Stomach (tissue), 9 donors: Measurements from ENCODE around the gene MAP10. TPM values are rescaled to one million over a fixed set of nuclear protein-coding genes. Genes with fewer than 3 reads are reported as not detected.
"Not testable (repeated sequence)": the region's sequence is repeated elsewhere in the genome, so short reads cannot be mapped to it uniquely, and the experiment has no call there.

Experiments
- DNase-seq, 2 donors: peaks; one replicate each; pipeline versions ENCODE4 v3.0.0 to v3.0.0-alpha.2; 2013 to 2019
- H3K27ac ChIP-seq, 5 donors: fragments of 200-600 bp in 4 of 5; sonication (generic) in 4 of 5; one replicate each; pipeline ENCODE4 v1.5.1; 2013 to 2019; ENCODE audit warnings: mild to moderate bottlenecking in 1 of 5, moderate library complexity in 1 of 5
- H3K27me3 ChIP-seq, 3 donors: fragments of 200-600 bp; sonication (generic); one replicate each; pipeline ENCODE4 v1.5.1; 2017 to 2019; ENCODE audit warnings: mixed run types in 1 of 3
- H3K36me3 ChIP-seq, 4 donors: fragments of 200-600 bp; sonication (generic); 1 replicate in 3 of 4; 2 replicates in 1 of 4; pipeline ENCODE4 v1.5.1; 2016 to 2019
- H3K4me1 ChIP-seq, 4 donors: fragments of 200-600 bp; sonication (generic); one replicate each; pipeline ENCODE4 v1.5.1; 2016 to 2019
- H3K4me3 ChIP-seq, 4 donors: fragments of 200-600 bp; sonication (generic) in 3 of 4; one replicate each; pipeline ENCODE4 v1.5.1; 2016 to 2019; ENCODE audit warnings: mild to moderate bottlenecking in 1 of 4
- H3K9me3 ChIP-seq, 4 donors: fragments of 200-600 bp; sonication (generic); one replicate each; pipeline ENCODE4 v1.5.1; 2016 to 2019
- CTCF ChIP-seq, 7 experiments: fragments of 450-650 bp in 4 of 7; fragments of 200-600 bp in 3 of 7; sonication (generic) in 3 of 7; IDR thresholded peaks; one replicate each; pipeline ENCODE4 v1.5.1; 2016 to 2019; ENCODE audit warnings: antibody characterized with exemption in 7 of 7, control low read depth in 2 of 7, mild to moderate bottlenecking in 1 of 7
- EP300 ChIP-seq: sonication (generic); formaldehyde crosslinking; IDR thresholded peaks from one replicate; pipeline ENCODE4 v1.6.1; 2017; ENCODE audit warnings: antibody characterized with exemption
- POLR2A ChIP-seq, 4 donors: fragments of 450-650 bp; IDR thresholded peaks; one replicate each; pipeline ENCODE4 v1.6.1; 2016; ENCODE audit warnings: antibody characterized with exemption in 4 of 4, control low read depth in 2 of 4, mild to moderate bottlenecking in 1 of 4, moderate library complexity in 1 of 4
- POLR2AphosphoS5 ChIP-seq, 3 donors: sonication (generic); formaldehyde crosslinking; IDR thresholded peaks; one replicate each; pipeline ENCODE4 v1.6.1; 2016; ENCODE audit warnings: antibody characterized with exemption in 3 of 3
- WGBS, 5 donors: extraction: QIAGEN DNeasy Blood & Tissue Kit in 3 of 5; methylation state at CpG; one replicate each; pipeline versions ENCODE4 v1.1.5 to v1.1.7; 2013 to 2018; 5-methylcytosine and 5-hydroxymethylcytosine counted together
- intact Hi-C: fragments of 100-400 bp; cut with DNase I; formaldehyde crosslinking; loops from one replicate; pipeline ENCODE4 v1.15.1; 2023; ENCODE audit warnings: low total_unique reads
- polyA plus RNA-seq, 3 donors: library from polyadenylated mRNA; stranded (reverse); fragments of 200-250 nt; gene quantifications; one replicate each; pipeline ENCODE4 v1.2.3, GENCODE V29; 2013
- total RNA-seq, 5 donors: library from RNA; depleted of rRNA; stranded (reverse); fragments of >200 nt; gene quantifications; one replicate each; pipeline versions ENCODE4 v1.1.0 to v1.2.3, GENCODE V29; 2014 to 2016
- donor health status: healthy with polysubstance abuse.
- donor health status: Bipolar disorder and iron deficiency.
- donor health status: healthy.

MAP10 gene
- total and polyA plus RNA-seq, 8 donors: 0.45 to 1.6 (median 1.4) TPM; not detected in 1

DNA sequence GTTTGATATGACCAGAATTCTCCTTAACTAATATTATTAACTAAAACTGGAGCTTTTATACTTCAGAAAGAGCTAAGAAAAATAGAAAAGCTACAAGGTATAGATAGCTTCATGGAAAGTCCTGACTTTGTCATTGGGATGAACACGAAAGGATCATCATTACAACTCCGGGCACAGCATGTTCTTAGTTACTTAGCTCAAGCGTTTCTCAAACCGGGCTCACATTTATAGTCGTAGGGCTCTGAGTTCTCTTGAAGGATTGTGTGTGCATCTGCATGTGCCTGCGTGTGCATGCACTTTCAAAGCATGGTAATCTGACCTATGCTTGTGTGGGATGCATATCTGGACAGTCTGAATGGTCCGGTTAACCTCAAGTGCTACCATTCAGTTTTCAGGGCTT lies 20.4 kb upstream of the MAP10 start:
- TF ChIP-seq CTCF (IDR thresholded peaks at IDR 0.05): no peak
- no peak for TF ChIP-seq POLR2AphosphoS5 (IDR thresholded peaks at IDR 0.05)
- TF ChIP-seq EP300: no peak
- Histone ChIP-seq H3K4me3 (no peak overlapping the region), H3K4me1 (no peaks in the 10 kb centered on the region), H3K36me3 (no peaks in the 10 kb centered on the region), H3K9me3 (no peaks in the 10 kb centered on the region), H3K27me3 (no peaks in the 10 kb centered on the region), H3K27ac (no peak overlapping the region)
- intact Hi-C loops: no loop called here
- DNase-seq: no peak
- WGBS, 5 donors: 84 to 92% (median 87%) methylated on average over 7 of the region's 7 CpGs

- H3K4me1 ChIP-seq, DNase-seq, H3K27ac ChIP-seq, H3K4me3 ChIP-seq, H3K27me3 ChIP-seq, H3K36me3 ChIP-seq, H3K9me3 ChIP-seq, intact Hi-C loops: not testable (repeated sequence)
- 86 to 100% (median 92%) methylated on average over 1 of the region's 1 CpG for WGBS, 5 donors
Measured at GRCh38 chr1:232785630-232786029, 19.6 kb upstream of the MAP10 start.

DNA sequence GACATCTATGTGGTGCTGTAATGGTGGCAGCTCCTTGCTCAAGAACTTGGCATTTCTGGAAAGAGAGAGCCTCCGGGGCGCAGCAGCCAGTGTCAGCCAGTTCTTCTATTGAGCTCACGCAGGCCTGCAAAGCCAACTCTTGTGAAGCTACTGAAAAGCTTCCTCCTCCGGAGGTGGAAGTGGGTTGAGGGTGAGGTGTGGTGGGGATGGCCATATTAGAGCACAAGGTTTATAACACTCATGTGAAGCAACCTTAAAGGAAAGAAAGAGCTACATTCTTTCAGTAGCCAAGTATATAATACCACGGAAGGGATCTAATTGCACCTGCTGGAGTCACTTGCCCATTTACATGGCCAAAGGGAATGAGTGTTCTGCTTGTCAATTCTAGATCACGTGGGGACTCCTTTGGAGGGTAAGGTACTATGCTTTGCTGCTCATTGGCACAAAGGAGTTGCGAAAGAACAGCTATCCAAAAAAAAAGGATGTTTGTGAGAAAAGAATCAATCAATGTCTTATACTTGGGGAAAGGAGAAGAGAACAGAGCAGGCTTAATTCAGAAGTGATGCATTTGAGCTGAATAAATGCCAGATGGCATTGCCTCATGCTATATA lies 18.3 kb upstream of the MAP10 start:
- H3K27ac ChIP-seq: no peak overlapping the region
- H3K36me3 ChIP-seq: no peaks in the 10 kb centered on the region
- H3K27me3 ChIP-seq: no peaks in the 10 kb centered on the region
- intact Hi-C loops: no loop called here
- 79 to 92% (median 89%) methylated on average over 7 of the region's 7 CpGs for WGBS, 5 donors
- TF ChIP-seq POLR2AphosphoS5 (IDR thresholded peaks at IDR 0.05) (no peak), CTCF (IDR thresholded peaks at IDR 0.05) (no peak), POLR2A (IDR thresholded peaks at IDR 0.05) (no peak), EP300 (no peak)
- peak in 1 of 2 donors; percentile 31 for DNase-seq
- no peaks in the 10 kb centered on the region for H3K9me3 ChIP-seq
- H3K4me1 ChIP-seq: no peaks in the 10 kb centered on the region
- no peak overlapping the region for H3K4me3 ChIP-seq

DNA sequence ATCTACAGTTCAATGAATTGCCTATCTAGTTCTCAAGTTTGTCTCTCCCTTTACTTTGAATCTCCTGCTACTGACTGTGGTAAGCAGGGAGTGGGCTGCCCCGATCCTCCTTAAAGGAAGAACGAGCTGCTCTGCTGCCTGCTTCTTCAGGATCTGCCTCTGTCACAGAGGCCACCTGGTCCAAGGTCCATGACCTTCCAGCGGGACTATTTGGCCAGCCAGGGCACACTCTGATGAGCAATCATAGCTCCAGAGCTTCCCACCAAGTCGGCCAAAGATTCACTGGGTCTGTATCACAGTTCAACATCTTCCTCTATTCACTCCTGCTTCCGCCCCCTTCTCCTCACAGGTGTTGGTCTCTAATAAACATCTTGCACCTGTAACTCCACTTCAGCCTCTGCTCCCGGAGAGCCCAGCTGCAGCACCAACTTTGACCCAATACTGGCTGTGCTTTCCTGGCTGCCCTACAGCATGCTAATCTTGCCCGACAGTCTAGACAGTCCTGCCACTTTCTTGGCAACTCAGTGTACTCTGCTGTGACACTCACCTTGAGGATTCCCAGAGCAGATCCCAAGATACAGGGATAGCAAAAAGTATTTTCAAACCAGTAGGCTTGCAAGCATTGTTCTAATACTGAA lies 16.9 kb upstream of the MAP10 start:
- TF ChIP-seq POLR2AphosphoS5 (IDR thresholded peaks at IDR 0.05): no peak
- TF ChIP-seq CTCF (IDR thresholded peaks at IDR 0.05): no peak
- Histone ChIP-seq H3K36me3 (no peaks in the 10 kb centered on the region), H3K27ac (no peak overlapping the region), H3K27me3 (no peaks in the 10 kb centered on the region), H3K4me1 (peaks cover 0 to under 1% (median 0%) of the 10 kb centered on the region in 4 donors), H3K9me3 (no peaks in the 10 kb centered on the region), H3K4me3 (no peak overlapping the region)
- no peak for DNase-seq
- intact Hi-C loops: no loop called here
- WGBS, 5 donors: 69 to 75% (median 73%) methylated on average over 7 of the region's 7 CpGs

- Histone ChIP-seq H3K4me1 (peaks cover 0 to 8% (median 0%) of the 10 kb centered on the region in 4 donors), H3K27ac (no peak overlapping the region), H3K27me3 (no peaks in the 10 kb centered on the region), H3K4me3 (no peak overlapping the region), H3K36me3 (no peaks in the 10 kb centered on the region), H3K9me3 (no peaks in the 10 kb centered on the region)
- intact Hi-C loops: no loop called here
- no peak for DNase-seq
- TF ChIP-seq EP300 (no peak), CTCF (IDR thresholded peaks at IDR 0.05) (no peak), POLR2A (IDR thresholded peaks at IDR 0.05) (no peak), POLR2AphosphoS5 (IDR thresholded peaks at IDR 0.05) (no peak)
Measured at GRCh38 chr1:232789651-232790050, 15.6 kb upstream of the MAP10 start.
